Fibroblast of lung (primary cell): Measurements from ENCODE around the gene NKPD1. TPM values are rescaled to one million over a fixed set of nuclear protein-coding genes. Genes with fewer than 3 reads are reported as not detected.

Experiments
- DNase-seq, 2 donors: peaks; one replicate each; pipeline versions ENCODE4 v3.0.0 to v3.0.0-alpha.2; 2010; ENCODE audit warnings: low read depth in 2 of 2
- H2AFZ ChIP-seq: 2 replicates; pipeline ENCODE4 v1.5.1; 2012; ENCODE audit warnings: low read length, control low read depth, inconsistent platforms
- H3K27ac ChIP-seq: 2 replicates; pipeline ENCODE4 v1.5.1; 2011; ENCODE audit warnings: low read length, control low read depth; ENCODE audit not compliant: insufficient read depth
- H3K27me3 ChIP-seq: 2 replicates; pipeline ENCODE4 v1.5.1; 2011; ENCODE audit warnings: mild to moderate bottlenecking, low read length; ENCODE audit not compliant: control insufficient read depth, insufficient read depth
- H3K36me3 ChIP-seq: 2 replicates; pipeline ENCODE4 v1.5.1; 2011; ENCODE audit warnings: low read length; ENCODE audit not compliant: control insufficient read depth, insufficient read depth
- H3K4me1 ChIP-seq: 2 replicates; pipeline ENCODE4 v1.5.1; 2011; ENCODE audit warnings: low read length; ENCODE audit not compliant: control insufficient read depth, insufficient read depth; ENCODE audit errors: extremely low read depth
- H3K4me2 ChIP-seq: 2 replicates; pipeline ENCODE4 v1.5.1; 2011; ENCODE audit warnings: low read length, control low read depth; ENCODE audit not compliant: insufficient read depth; ENCODE audit errors: extremely low read depth
- H3K4me3 ChIP-seq, 4 experiments: fragments of 200-600 bp in 1 of 4; sonication (generic) in 1 of 4; replicated peaks in 1 of 4; 2 replicates each; pipeline ENCODE4 v1.5.1; 2011 to 2016; ENCODE audit warnings: low read length in 4 of 4, low read depth in 3 of 4, mild to moderate bottlenecking in 3 of 4, control low read depth in 2 of 4, inconsistent platforms in 1 of 4, mixed read lengths in 1 of 4; ENCODE audit not compliant: insufficient read depth in 1 of 4; ENCODE audit errors: control extremely low read depth in 1 of 4
- H3K79me2 ChIP-seq: 2 replicates; pipeline ENCODE4 v1.5.1; 2012; ENCODE audit warnings: mild to moderate bottlenecking, low read length, inconsistent platforms; ENCODE audit not compliant: control insufficient read depth, insufficient read depth
- H3K9ac ChIP-seq: 2 replicates; pipeline ENCODE4 v1.5.1; 2011; ENCODE audit warnings: mild to moderate bottlenecking, low read length, control low read depth; ENCODE audit not compliant: insufficient read depth
- H3K9me3 ChIP-seq: 2 replicates; pipeline ENCODE4 v1.5.1; 2012; ENCODE audit warnings: low read depth, low read length; ENCODE audit not compliant: control insufficient read depth, insufficient read depth
- H4K20me1 ChIP-seq: 2 replicates; pipeline ENCODE4 v1.5.1; 2011; ENCODE audit warnings: low read length; ENCODE audit not compliant: control insufficient read depth, insufficient read depth; ENCODE audit errors: extremely low read depth
- EZH2 ChIP-seq: IDR thresholded peaks from 2 replicates; pipeline ENCODE4 v1.5.1; 2012; ENCODE audit warnings: low read length, control low read depth, mild to moderate bottlenecking; ENCODE audit errors: missing control alignments
- polyA plus RNA-seq, 2 donors: library from polyadenylated mRNA; depleted of rRNA in 1 of 2; stranded (reverse) in 1 of 2; unstranded in 1 of 2; fragments of >200 nt; gene quantifications; 2 replicates each; pipeline ENCODE4 v1.2.1, GENCODE V29; 2011 to 2012; ENCODE audit warnings: missing spikeins in 1 of 2
- total RNA-seq: library from RNA; depleted of rRNA; stranded (reverse); fragments of >200 nt; gene quantifications from 2 replicates; pipeline ENCODE4 v1.2.1, GENCODE V29; 2014
- TF ChIP-seq, protein P1 (sequence below), 2 donors: IDR thresholded peaks in 1 of 2; conservative IDR thresholded peaks in 1 of 2; 1 replicate in 1 of 2; 2 replicates in 1 of 2; pipeline ENCODE4 v1.5.1; 2011 to 2012; ENCODE audit warnings: low read length in 2 of 2, control low read depth in 1 of 2, inconsistent platforms in 1 of 2, low read depth in 1 of 2, mild to moderate bottlenecking in 1 of 2

The NKPD1 gene
- total and polyA plus RNA-seq, 2 donors (not counting 1 experiment from before 2014, with no cell fraction given): 0.17 TPM; not detected in 1

DNA sequence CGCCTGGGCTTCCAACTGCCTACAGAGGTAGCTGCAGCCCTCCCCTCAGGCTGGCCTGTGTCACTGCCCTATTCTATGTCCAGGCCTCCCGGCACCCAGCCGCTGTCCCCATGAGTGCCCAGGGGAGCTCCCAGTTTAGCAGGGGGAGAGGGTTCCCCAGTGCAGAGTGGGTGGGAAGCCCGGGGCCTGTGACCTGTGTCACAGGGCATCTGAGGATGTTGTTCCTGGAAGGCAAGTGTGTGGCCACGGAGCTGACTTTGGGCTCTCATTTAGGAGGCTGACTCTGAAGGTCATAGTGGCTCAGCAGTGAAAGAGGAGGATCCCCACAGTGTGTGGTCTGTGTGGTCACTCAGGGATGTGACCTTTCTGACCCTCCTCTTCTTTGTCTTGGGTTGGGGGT is 42.7 kb downstream of the NKPD1 start:
- peaks cover 69% of the 10 kb centered on the region for H3K79me2 ChIP-seq
- DNase-seq: no peak
- TF ChIP-seq, protein P1, sequence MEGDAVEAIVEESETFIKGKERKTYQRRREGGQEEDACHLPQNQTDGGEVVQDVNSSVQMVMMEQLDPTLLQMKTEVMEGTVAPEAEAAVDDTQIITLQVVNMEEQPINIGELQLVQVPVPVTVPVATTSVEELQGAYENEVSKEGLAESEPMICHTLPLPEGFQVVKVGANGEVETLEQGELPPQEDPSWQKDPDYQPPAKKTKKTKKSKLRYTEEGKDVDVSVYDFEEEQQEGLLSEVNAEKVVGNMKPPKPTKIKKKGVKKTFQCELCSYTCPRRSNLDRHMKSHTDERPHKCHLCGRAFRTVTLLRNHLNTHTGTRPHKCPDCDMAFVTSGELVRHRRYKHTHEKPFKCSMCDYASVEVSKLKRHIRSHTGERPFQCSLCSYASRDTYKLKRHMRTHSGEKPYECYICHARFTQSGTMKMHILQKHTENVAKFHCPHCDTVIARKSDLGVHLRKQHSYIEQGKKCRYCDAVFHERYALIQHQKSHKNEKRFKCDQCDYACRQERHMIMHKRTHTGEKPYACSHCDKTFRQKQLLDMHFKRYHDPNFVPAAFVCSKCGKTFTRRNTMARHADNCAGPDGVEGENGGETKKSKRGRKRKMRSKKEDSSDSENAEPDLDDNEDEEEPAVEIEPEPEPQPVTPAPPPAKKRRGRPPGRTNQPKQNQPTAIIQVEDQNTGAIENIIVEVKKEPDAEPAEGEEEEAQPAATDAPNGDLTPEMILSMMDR (conservative IDR thresholded peaks at IDR 0.05 in 1 of 2, IDR thresholded peaks at IDR 0.05 in 1 of 2; ENCODE audit: low read depth in 1 of 2, low read length in 2 of 2): no peak
- TF ChIP-seq EZH2: no peak

DNA sequence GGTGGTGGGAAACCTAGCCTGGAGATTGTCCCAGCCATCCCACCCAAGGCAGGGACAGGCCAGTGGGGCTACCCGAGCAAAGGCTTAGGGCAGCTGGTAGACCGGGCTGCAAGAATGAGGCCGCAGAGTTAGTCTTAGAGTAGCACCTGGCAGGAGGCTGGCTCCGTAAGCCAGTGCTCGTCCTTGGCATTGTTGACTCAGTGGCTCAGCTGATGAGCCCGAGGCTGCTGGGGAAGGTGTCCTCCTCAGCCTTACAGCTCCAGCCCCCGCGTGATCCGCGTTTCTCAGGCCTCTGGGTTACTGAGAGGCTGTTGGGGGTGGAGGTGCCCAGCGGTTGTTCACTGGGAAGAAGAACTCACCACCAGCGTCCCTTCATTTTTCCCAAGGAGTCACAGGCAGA is 43.1 kb downstream of the NKPD1 start:
- Histone ChIP-seq H3K79me2 (peaks cover 71% of the 10 kb centered on the region), H3K27ac (no peak overlapping the region), H3K9me3 (no peaks in the 10 kb centered on the region), H3K4me2 (no peak overlapping the region), H3K36me3 (no peaks in the 10 kb centered on the region), H3K4me1 (no peaks in the 10 kb centered on the region), H4K20me1 (peaks cover 2% of the 10 kb centered on the region), H3K9ac (no peak overlapping the region), H3K27me3 (no peaks in the 10 kb centered on the region), H3K4me3 (no peak overlapping the region), H2AFZ (no peak overlapping the region)
- no peak for TF ChIP-seq EZH2
- TF ChIP-seq, protein P1 (conservative IDR thresholded peaks at IDR 0.05 in 1 of 2, IDR thresholded peaks at IDR 0.05 in 1 of 2; ENCODE audit: low read depth in 1 of 2, low read length in 2 of 2): no peak
- DNase-seq: no peak

More for the DNA sequence above, 42.7 kb downstream of the NKPD1 start:
- H3K9me3 ChIP-seq: no peaks in the 10 kb centered on the region
- no peaks in the 10 kb centered on the region for H3K4me1 ChIP-seq
- H3K27me3 ChIP-seq: no peaks in the 10 kb centered on the region
- peaks cover 2% of the 10 kb centered on the region for H4K20me1 ChIP-seq
- no peak overlapping the region for H2AFZ ChIP-seq
- no peak overlapping the region for H3K9ac ChIP-seq
- no peak overlapping the region for H3K4me3 ChIP-seq
- no peak overlapping the region for H3K27ac ChIP-seq
- H3K4me2 ChIP-seq: no peak overlapping the region
- H3K36me3 ChIP-seq: no peaks in the 10 kb centered on the region

DNA sequence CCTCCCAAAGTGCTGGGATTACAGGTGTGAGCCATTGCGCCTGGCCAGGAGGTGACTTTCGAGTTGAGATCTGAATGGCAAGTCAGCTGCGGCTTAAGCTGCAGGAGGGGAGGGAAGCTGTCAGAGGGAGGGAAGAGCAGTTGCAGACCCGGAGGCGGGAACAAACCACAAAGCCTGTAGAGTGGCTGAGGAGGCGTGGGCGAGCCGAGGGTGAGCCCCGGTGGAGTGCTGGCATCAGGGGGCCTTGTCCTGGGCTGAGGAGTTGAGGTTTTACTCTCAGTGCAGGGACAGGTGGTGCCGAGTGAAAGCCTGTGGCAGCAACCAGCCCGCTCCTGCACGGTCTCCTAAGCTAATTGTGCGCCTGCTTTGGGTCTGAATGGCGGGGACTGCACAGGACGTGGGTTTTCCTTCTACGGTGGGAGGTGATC is 43.6 kb downstream of the NKPD1 start:
- Histone ChIP-seq H3K27me3 (no peaks in the 10 kb centered on the region), H3K9me3 (no peaks in the 10 kb centered on the region), H3K27ac (no peak overlapping the region), H3K9ac (no peak overlapping the region), H3K4me2 (no peak overlapping the region), H4K20me1 (peaks cover 2% of the 10 kb centered on the region), H3K79me2 (peaks cover 72% of the 10 kb centered on the region), H2AFZ (no peak overlapping the region), H3K4me1 (no peaks in the 10 kb centered on the region), H3K4me3 (no peak overlapping the region), H3K36me3 (no peaks in the 10 kb centered on the region)
- DNase-seq: peak in 1 of 2 donors; percentile 58
- TF ChIP-seq, protein P1 (conservative IDR thresholded peaks at IDR 0.05 in 1 of 2, IDR thresholded peaks at IDR 0.05 in 1 of 2; ENCODE audit: low read depth in 1 of 2, low read length in 2 of 2): no peak
- TF ChIP-seq EZH2: no peak
